Stimulated activated CD8-positive, alpha-beta memory T cell treated with anti-CD3 and anti-CD28 coated beads, Interleukin-15, amount 100 ng/mL, for 1 hour (primary cell): Measurements from ENCODE around the gene PLK5.
A peak's percentile ranks its signal among the peaks of the same experiment; 100 is the strongest.

Experiments used
- DNase-seq: peaks from one replicate; pipeline ENCODE4 v3.0.0-alpha.2; 2020; ENCODE audit warnings: low read depth

The PLK5 gene

DNA sequence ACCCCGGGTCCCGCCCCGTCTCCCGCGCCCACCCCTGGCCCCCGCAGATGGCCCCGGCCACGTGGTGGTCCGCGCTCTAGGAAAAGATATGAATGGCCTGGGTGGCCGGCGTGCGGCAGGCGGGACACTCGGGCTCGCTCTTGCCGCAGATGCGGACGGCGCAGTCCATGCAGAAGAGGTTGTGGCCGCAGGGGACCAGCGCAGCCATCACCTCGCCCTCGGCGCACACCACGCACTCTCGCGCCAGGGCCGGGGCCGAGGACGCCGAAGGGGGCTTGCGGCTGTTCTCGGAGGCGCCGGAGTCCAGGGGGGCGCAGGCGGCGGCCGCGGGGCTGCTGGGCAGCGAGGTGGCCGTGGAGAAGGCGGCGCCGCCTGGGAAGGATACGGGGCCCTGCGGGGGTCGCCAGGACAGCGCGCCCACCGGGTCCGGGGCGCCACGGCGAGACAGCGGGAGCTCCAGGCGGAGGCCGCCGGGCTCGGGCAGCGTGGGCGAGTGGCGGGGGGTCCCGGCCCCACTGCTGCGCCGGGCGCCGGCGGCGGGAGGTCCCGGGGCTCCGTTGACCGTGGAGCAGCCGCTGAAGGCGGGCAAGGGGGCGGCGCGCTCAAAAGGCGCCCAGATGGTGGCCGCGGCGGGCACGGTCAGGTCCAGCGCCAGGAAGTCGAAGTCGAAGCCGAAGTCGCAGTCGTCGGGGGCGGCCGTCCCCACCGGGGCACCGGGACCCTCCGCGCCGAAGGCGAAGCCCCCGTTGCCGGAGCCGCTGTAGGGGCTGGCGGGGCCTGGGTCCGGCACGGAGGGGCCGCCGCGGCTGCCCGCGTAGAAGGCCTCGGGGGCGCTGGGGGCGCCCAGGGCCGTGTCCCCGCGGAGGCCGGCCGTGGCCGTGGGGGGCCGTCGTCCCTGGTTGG is 31.9 kb downstream of the PLK5 start:
- DNase-seq = no peak

GRCh38 chr19:1556390-1557070 is 32.7 kb downstream of the PLK5 start:
- no peak for DNase-seq

GRCh38 chr19:1558552-1558951 is 34.7 kb downstream of the PLK5 start:
- DNase-seq = no peak

- no peak for DNase-seq
Observed at GRCh38 chr19:1560286-1560882, 36.5 kb downstream of the PLK5 start.

DNA sequence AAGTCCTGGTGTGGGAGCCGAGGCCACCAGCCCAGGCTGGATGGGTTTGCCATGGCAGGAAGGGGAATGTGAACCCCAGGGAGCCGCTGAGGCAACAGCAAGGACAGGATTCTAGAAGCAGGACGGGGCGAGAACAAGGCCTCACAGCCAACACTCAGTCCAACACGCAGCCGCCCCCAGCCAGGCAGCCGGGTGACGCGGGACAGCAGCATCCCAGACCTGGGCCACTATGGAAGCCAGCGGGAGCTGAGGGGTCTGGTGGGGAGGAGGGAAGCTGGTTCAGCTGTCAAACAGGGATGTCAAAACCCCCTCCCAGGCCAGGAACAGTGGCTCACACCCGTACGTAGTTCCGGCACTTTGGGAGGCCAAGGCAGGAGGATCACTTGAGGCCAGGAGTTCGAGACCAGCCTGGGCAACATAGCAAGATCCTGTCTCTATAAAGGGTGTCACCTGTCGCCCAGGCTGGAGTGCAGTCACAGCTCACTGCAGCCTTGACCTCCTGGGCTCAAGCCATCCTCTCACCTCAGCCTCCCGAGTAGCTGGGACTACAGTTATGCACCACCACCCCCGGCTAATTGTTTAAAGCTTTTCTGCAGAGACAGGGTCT is 37.5 kb downstream of the PLK5 start:
- DNase-seq = no peak

- no peak for DNase-seq
Observed at GRCh38 chr19:1563251-1563650, 39.4 kb downstream of the PLK5 start.

- DNase-seq = no peak
Observed at GRCh38 chr19:1566392-1567115, 42.7 kb downstream of the PLK5 start.

- DNase-seq = no peak
Observed at GRCh38 chr19:1567116-1567847, 43.4 kb downstream of the PLK5 start.

GRCh38 chr19:1567848-1568227 is 44.0 kb downstream of the PLK5 start:
- DNase-seq = no peak

DNA sequence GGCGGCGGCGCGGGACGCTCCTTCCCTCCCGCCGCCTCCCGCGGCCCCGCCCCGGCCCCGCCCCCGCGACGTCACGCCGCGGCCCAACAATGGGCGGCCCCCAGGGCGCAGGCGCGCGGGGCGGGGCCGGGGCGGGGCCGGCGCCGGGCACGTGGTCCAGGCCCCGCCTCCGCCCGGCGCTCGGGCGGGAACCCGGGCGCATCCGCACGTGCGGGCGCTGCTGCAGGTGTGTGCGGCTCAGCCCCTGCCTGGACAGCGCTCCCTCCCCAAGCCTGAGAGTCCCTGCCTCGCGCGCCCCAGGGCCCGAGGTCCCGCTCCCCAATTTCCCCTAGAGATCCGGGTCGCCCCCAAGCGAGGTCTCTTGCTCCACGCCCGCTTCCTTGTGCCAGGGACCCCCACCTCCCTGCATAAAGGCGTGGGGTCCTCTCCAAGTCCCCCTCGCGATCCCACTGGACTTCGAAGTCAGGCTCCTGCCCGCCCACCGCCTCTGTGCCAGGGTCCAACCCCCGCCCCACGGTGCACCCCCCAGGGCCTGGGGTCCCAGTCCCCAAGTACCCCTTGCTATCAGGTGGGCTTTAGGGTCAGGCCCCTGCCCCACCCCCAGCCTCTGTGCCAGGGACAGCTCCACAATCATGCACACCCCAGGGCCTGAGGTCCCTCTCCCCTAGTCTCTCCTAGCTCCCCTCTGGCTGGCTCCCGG is 44.6 kb downstream of the PLK5 start, which contains the start of gene MEX3D:
Gene MEX3D (minus strand): TSS at position 6 of the 700 bp plus-strand sequence. CDS start 267 bp downstream, outside the sequence.
- DNase-seq = peak; percentile 54

GRCh38 chr19:1569997-1570396 is 46.1 kb downstream of the PLK5 start:
- DNase-seq = no peak

- DNase-seq = no peak
Observed at GRCh38 chr19:1570836-1571235, 47.0 kb downstream of the PLK5 start.

DNA sequence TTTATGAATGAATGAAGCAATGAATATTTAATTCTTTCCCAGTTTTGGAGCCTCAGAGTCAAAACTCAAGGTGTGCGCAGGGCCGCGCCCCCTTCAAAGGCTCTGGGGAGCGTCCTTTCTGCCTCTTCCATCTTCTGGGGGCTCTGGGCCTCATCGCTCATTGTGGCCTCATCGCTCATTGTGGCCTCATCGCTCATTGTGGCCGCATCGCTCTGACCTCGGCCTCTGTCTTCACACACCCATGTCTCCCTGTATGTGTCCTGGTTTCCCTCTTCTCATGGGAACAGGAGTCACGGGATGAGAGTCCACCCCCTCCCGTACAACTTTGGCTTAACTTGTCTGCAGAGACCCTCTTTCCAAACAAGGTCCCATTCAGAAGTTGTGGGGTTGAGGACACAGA is 47.5 kb downstream of the PLK5 start:
- DNase-seq = no peak

GRCh38 chr19:1572795-1573194 is 48.9 kb downstream of the PLK5 start:
- no peak for DNase-seq

- no peak for DNase-seq
Observed at GRCh38 chr19:1574354-1575136, 50.7 kb downstream of the PLK5 start.

- no peak for DNase-seq
Observed at GRCh38 chr19:1575323-1576241, 51.7 kb downstream of the PLK5 start.

GRCh38 chr19:1576242-1577089 is 52.6 kb downstream of the PLK5 start:
- no peak for DNase-seq
